Measurements from ENCODE around the gene ZDHHC1.

ZDHHC1 gene

GRCh38 chr16:67406111-67406971, 9.9 kb downstream of the ZDHHC1 start:
- Histone ChIP-seq H3K9me3 (replicated peaks in 1 of 11) (no peaks in the 10 kb centered on the region), H3K9ac (peak overlapping the region in 2 of 11 experiments; percentile 10 to 23; a peak in 2 of 22 replicates), H3K27ac (peak overlapping the region in 5 of 11 experiments; percentile 10 to 54 (median 32); a peak in 9 of 22 replicates), H3K36me3 (no peaks in the 10 kb centered on the region), H3K4me3 (no peak overlapping the region), H3K4me2 (peak overlapping the region in 9 of 11 experiments; percentile 11 to 83 (median 64); a peak in 15 of 22 replicates), H3K27me3 (no peaks in the 10 kb centered on the region; a peak in 2 of 22 replicates), H4K20me1 (no peaks in the 10 kb centered on the region), H3K4me1 (peaks cover 0 to 48% (median 39%) of the 10 kb centered on the region in 10 experiments; a peak in 17 of 20 replicates)
- no peak for TF ChIP-seq Cebpa-rat (IDR thresholded peaks at IDR 0.05)

GRCh38 chr16:67405336-67405735, 10.9 kb downstream of the ZDHHC1 start:
- Histone ChIP-seq H3K9ac (peak overlapping the region in 2 of 11 experiments; percentile 3 to 25; a peak in 4 of 22 replicates), H3K4me3 (no peak overlapping the region), H3K9me3 (replicated peaks in 1 of 11) (no peaks in the 10 kb centered on the region), H3K4me2 (peak overlapping the region in 10 of 11 experiments; percentile 3 to 83 (median 56); a peak in 17 of 22 replicates), H3K27me3 (no peaks in the 10 kb centered on the region; a peak in 1 of 22 replicates), H3K27ac (peak overlapping the region in 4 of 11 experiments; percentile 31 to 54 (median 44); a peak in 5 of 22 replicates), H3K4me1 (peaks cover 0 to 48% (median 39%) of the 10 kb centered on the region in 10 experiments; a peak in 17 of 20 replicates), H4K20me1 (no peaks in the 10 kb centered on the region), H3K36me3 (no peaks in the 10 kb centered on the region)
- peak in 3 of 11 experiments; percentile 23 to 57 (median 33); a peak in 2 of 22 replicates for TF ChIP-seq Cebpa-rat (IDR thresholded peaks at IDR 0.05)

- Histone ChIP-seq H3K36me3 (no peaks in the 10 kb centered on the region), H4K20me1 (no peaks in the 10 kb centered on the region), H3K9me3 (replicated peaks in 1 of 11) (no peaks in the 10 kb centered on the region), H3K4me3 (no peak overlapping the region), H3K9ac (peak overlapping the region in 2 of 11 experiments; percentile 3 to 25; a peak in 3 of 22 replicates), H3K27me3 (no peaks in the 10 kb centered on the region; a peak in 1 of 22 replicates), H3K4me1 (peaks cover 0 to 48% (median 40%) of the 10 kb centered on the region in 10 experiments; a peak in 18 of 20 replicates), H3K4me2 (peak overlapping the region in 10 of 11 experiments; percentile 6 to 83 (median 56); a peak in 15 of 22 replicates), H3K27ac (peak overlapping the region in 3 of 11 experiments; percentile 31 to 54 (median 35); a peak in 4 of 22 replicates)
- TF ChIP-seq Cebpa-rat (IDR thresholded peaks at IDR 0.05) = no peak
These were observed 11.5 kb downstream of the ZDHHC1 start for GRCh38 chr16:67404740-67405226.

- no peaks in the 10 kb centered on the region; a peak in 1 of 22 replicates for H3K27me3 ChIP-seq
- H4K20me1 ChIP-seq = no peaks in the 10 kb centered on the region
- H3K4me3 ChIP-seq = no peak overlapping the region
- H3K36me3 ChIP-seq = no peaks in the 10 kb centered on the region
- peak overlapping the region in 8 of 11 experiments; percentile 7 to 83 (median 66); a peak in 10 of 22 replicates for H3K4me2 ChIP-seq
- peak overlapping the region in 1 of 11 experiments; percentile 54; a peak in 3 of 22 replicates for H3K27ac ChIP-seq
- H3K9me3 ChIP-seq (replicated peaks in 1 of 11) = no peaks in the 10 kb centered on the region
- TF ChIP-seq Cebpa-rat (IDR thresholded peaks at IDR 0.05) = no peak
- H3K9ac ChIP-seq = no peak overlapping the region
- peaks cover 0 to 50% (median 41%) of the 10 kb centered on the region in 10 experiments; a peak in 18 of 20 replicates for H3K4me1 ChIP-seq
These were observed 12.2 kb downstream of the ZDHHC1 start for GRCh38 chr16:67403976-67404555.

GRCh38 chr16:67400901-67401300, 15.4 kb downstream of the ZDHHC1 start:
- Histone ChIP-seq H4K20me1 (peaks cover 0 to 14% (median 0%) of the 10 kb centered on the region in 11 experiments; a peak in 7 of 22 replicates), H3K27me3 (peaks cover 7 to 16% (median 12%) of the 10 kb centered on the region in 11 experiments), H3K4me3 (no peak overlapping the region), H3K4me1 (peaks cover 4 to 46% (median 31%) of the 10 kb centered on the region in 10 experiments), H3K27ac (no peak overlapping the region), H3K4me2 (no peak overlapping the region), H3K9me3 (replicated peaks in 1 of 11) (no peaks in the 10 kb centered on the region), H3K36me3 (no peaks in the 10 kb centered on the region), H3K9ac (no peak overlapping the region)
- TF ChIP-seq Cebpa-rat (IDR thresholded peaks at IDR 0.05) = no peak

GRCh38 chr16:67399749-67400704, 16.2 kb downstream of the ZDHHC1 start:
- H3K4me2 ChIP-seq = peak overlapping the region in 5 of 11 experiments; percentile 6 to 21 (median 10); a peak in 2 of 22 replicates
- no peak overlapping the region for H3K9ac ChIP-seq
- H4K20me1 ChIP-seq = peaks cover 5 to 23% (median 8%) of the 10 kb centered on the region in 11 experiments; a peak in 15 of 22 replicates
- H3K9me3 ChIP-seq (replicated peaks in 1 of 11) = no peaks in the 10 kb centered on the region
- no peak overlapping the region for H3K4me3 ChIP-seq
- peaks cover 16 to 25% (median 21%) of the 10 kb centered on the region in 11 experiments for H3K27me3 ChIP-seq
- H3K4me1 ChIP-seq = peaks cover 13 to 46% (median 32%) of the 10 kb centered on the region in 10 experiments
- no peak overlapping the region for H3K27ac ChIP-seq
- TF ChIP-seq Cebpa-rat (IDR thresholded peaks at IDR 0.05) = no peak
- no peaks in the 10 kb centered on the region for H3K36me3 ChIP-seq

- Histone ChIP-seq H3K4me2 (peak overlapping the region in 4 of 11 experiments; percentile 8 to 21 (median 12); a peak in 2 of 22 replicates), H3K4me1 (peaks cover 20 to 46% (median 33%) of the 10 kb centered on the region in 10 experiments), H3K36me3 (no peaks in the 10 kb centered on the region), H4K20me1 (peaks cover 11 to 30% (median 16%) of the 10 kb centered on the region in 11 experiments; a peak in 17 of 22 replicates), H3K9ac (no peak overlapping the region), H3K27ac (no peak overlapping the region), H3K4me3 (no peak overlapping the region), H3K9me3 (replicated peaks in 1 of 11) (no peaks in the 10 kb centered on the region), H3K27me3 (peaks cover 23 to 32% (median 28%) of the 10 kb centered on the region in 11 experiments)
- TF ChIP-seq Cebpa-rat (IDR thresholded peaks at IDR 0.05) = no peak
These were observed 17.0 kb downstream of the ZDHHC1 start for GRCh38 chr16:67399218-67399733.

All from BLaER1 treated with 17β-estradiol and CSF1 and Interleukin-3, amounts not matched to agents 10 nM and 100 nM (cell line).